Measurements from ENCODE around the gene ODAD3. TPM values are rescaled to one million over a fixed set of nuclear protein-coding genes. Genes with fewer than 3 reads are reported as not detected.

Gene ODAD3
- total and polyA plus RNA-seq, 2 of the 13 experiments (the other 11 are each of a cell fraction or from before 2014, with no cell fraction given), result 0.04 to 0.08 TPM

- TF ChIP-seq ZNF800 (CRISPR knock-in tag; IDR thresholded peaks at IDR 0.05) (peak; percentile 56; the same call in 1 of the 2 replicates), PAWR (CRISPR knock-in tag; IDR thresholded peaks at IDR 0.05; ENCODE audit: borderline replicate concordance) (no peak), ZBTB43 (CRISPR knock-in tag; conservative IDR thresholded peaks at IDR 0.05) (peak; percentile 84), ZNF451 (CRISPR knock-in tag; IDR thresholded peaks at IDR 0.05) (peak; percentile 95), HMGA1 (CRISPR knock-in tag; conservative IDR thresholded peaks at IDR 0.05) (no peak), PAX8 (CRISPR knock-in tag; IDR thresholded peaks at IDR 0.05; ENCODE audit: borderline replicate concordance) (peak; percentile 58; the same call in 1 of the 2 replicates), HOXD1 (CRISPR knock-in tag; IDR thresholded peaks at IDR 0.05) (peak; percentile 83), ZBTB1 (CRISPR knock-in tag; IDR thresholded peaks at IDR 0.05; ENCODE audit: borderline replicate concordance) (no peak), RAD51 (IDR thresholded peaks at IDR 0.05; ENCODE audit: borderline replicate concordance) (peak; percentile 61), ZNF672 (CRISPR knock-in tag; IDR thresholded peaks at IDR 0.05) (no peak), ZNF550 (CRISPR knock-in tag; IDR thresholded peaks at IDR 0.05; ENCODE audit: borderline replicate concordance) (0 out of 2 replicates have a peak, but pooled peaks have one; percentile 19), TBX2 (CRISPR knock-in tag; IDR thresholded peaks at IDR 0.05; ENCODE audit: borderline replicate concordance) (peak; percentile 46; the same call in 1 of the 2 replicates), ARNTL (CRISPR knock-in tag; IDR thresholded peaks at IDR 0.05) (peak; percentile 98), ATF3 (CRISPR knock-in tag; IDR thresholded peaks at IDR 0.05) (no peak; the same call in 1 of the 2 replicates), ZNF510 (CRISPR knock-in tag; IDR thresholded peaks at IDR 0.05; ENCODE audit: low read depth) (no peak), ZIK1 (CRISPR knock-in tag; IDR thresholded peaks at IDR 0.05; ENCODE audit: borderline replicate concordance, low read depth) (peak; percentile 77; the same call in 1 of the 2 replicates), THYN1 (CRISPR knock-in tag; IDR thresholded peaks at IDR 0.05; ENCODE audit: borderline replicate concordance, low read depth) (no peak), ARNT2 (CRISPR knock-in tag; IDR thresholded peaks at IDR 0.05; ENCODE audit: low read depth) (peak; percentile 93), ZNF577 (CRISPR knock-in tag; IDR thresholded peaks at IDR 0.05; ENCODE audit: borderline replicate concordance, low read depth) (0 out of 2 replicates have a peak, but pooled peaks have one; percentile 31), ZNF784 (CRISPR knock-in tag; IDR thresholded peaks at IDR 0.05; ENCODE audit: borderline replicate concordance) (no peak)
Observed at GRCh38 chr19:11482384-11483050, 47.6 kb upstream of the ODAD3 start (continued).
